Renal cortical epithelial cell (primary cell): ENCODE measurements around the gene CSDE1. TPM values are rescaled to one million over a fixed set of nuclear protein-coding genes. Genes with fewer than 3 reads are reported as not detected.
A peak's percentile ranks its signal among the peaks of the same experiment; 100 is the strongest.

ENCODE experiments used
- DNase-seq: peaks from one replicate; pipeline ENCODE4 v3.0.0-alpha.2; 2011; ENCODE audit warnings: low read depth
- total RNA-seq: library from RNA; depleted of rRNA; stranded (reverse); fragments of >200 nt; gene quantifications from 2 replicates; pipeline ENCODE4 v1.2.3, GENCODE V29; 2014

The CSDE1 gene
- total RNA-seq, 1 donor from 2014 or later = 755 TPM

DNA sequence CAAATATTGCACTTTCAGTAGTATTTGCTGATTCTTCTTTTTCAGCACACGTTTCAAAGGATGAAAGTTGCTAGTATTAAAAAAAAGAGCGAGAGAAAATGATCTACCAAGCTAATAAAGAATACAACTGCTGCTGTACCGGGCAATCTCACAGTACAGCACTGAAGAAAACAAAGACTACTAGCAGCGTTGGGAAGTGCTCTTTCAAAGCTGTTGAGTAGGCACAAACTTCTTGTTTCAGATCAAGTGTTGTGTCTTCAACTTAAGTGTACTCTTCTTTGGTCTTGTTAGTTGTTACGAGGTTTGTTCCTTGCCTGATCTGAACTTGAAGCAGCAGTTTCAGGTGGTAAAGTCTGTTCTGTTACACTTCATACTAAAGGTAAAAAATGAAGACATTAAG, 7.9 kb downstream of the CSDE1 start:
- DNase-seq = no peak

DNA sequence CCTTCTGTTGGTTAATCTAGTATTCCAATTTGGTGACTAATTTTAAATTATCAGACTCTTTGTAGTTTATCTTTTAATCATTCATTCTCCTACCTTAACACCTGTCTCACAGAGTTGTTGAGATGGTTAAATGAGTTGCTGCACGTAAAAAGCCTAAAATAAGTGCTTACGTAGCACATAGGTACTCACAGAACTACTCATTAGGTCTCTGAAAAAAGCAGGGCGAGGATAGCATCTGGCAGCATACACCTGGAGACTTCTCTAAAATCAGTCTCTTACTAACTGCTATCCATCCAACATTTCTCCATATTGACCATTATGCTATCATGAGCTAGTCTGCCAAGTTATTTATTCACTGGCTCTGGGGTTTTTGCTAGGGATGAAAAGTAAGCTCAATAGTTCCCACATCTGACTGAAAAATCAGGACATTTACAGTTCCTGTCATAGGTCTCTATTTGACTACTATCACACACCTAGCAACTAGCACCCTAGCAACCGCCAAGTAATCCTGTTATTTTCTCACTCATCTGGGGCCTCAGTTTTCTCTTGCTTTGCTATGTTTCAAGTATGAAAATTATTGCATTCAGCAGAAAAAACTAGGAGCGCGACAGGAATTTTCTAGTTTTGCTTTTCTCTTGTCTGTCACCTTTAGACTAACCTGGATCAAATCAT, 11.2 kb downstream of the CSDE1 start:
- DNase-seq = no peak

DNA sequence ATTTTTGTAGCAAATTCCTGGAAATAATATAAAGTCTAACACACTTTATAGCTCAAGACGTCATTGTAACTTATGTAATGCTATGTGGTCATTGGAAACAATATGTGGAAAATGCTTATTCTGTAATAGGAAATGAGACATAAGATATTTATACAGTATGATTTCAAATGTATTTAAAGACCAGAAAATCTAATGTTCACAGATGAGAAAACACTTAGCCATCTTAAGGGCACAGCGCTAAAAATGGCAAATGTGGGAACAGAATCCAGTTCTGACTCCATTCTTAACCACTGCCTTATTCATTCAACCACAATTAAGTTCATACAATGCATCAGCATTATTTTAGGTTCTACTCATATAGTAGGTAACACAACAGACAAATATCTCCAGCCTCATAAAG, 12.5 kb downstream of the CSDE1 start:
- peak; percentile 15 for DNase-seq

DNA sequence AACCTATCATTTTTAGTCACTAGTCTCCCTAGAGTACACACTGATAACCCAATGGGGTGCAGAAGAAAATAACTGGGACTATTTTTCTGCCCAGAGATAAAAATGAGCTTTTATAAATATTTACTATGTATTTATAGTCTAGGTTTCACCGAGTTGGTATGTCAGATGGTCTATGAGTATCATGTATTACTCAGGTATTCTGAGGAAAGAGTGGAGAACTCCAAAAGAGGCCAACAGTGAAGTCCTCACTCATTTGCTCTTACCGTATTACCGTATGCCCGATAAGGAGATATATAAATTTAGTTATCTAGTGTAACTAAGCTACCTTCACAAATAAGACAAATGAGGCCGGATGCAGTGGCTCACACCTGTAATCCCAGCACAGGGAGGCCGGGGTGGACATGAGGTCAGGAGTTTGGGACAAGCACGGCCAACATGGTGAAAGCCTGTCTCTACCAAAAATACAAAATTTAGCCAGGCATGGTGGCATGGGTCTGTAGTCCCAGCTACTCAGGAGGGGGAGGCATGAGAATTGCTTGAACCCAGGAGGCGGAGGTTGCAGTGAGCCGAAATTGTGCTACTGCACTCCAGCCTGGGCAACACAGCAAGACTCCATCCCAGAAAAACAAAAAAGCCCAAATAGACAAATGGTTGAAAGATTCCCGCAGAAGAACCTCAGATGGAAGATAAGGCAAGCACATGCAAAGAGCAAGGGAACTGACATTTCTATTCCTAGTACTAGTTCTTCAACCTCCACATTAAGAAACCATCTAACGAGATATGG, 15.6 kb downstream of the CSDE1 start:
- no peak for DNase-seq

DNA sequence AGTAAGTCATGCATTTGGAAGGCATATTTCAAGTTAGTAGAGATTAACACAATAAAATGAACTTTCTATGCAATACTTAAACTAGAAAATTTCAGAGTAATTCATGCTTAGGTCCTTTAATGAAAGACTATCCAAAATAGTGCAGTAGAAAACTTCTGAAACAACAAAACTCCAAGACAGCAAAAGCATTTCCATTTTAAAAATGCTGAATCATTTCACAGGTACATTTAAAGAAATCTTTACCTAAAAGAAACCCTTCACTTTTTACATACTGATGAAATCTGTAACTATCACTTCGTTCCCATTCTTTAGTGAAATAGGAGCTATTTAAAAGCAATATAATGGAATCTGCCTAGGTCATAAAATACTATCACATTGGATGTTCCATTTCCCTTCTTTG, 17.5 kb downstream of the CSDE1 start:
- no peak for DNase-seq

DNA sequence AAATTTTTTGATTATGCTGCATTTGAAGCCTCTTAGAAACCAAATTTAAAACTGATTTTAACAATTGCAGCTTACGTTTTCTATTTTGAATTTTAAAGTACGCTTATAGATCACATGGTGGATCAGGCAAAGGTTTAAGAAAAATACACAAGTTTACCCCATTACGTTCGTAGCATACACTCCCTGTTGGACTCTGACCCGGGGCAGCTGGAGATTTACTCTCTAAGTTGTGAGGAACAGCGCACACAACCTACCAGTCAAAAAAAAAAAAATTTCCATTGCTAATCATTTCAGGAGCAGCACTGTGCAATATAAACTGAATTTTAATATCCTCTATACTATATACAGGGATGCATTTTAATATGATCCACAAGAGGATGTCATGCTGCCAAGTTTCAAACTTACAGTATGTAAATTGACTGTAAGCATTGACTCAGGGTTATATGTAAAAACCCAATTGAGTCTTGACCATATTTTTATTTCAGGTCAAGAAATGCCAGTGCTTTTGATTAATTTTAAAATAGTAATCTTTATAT, 20.4 kb downstream of the CSDE1 start:
- DNase-seq = no peak

DNA sequence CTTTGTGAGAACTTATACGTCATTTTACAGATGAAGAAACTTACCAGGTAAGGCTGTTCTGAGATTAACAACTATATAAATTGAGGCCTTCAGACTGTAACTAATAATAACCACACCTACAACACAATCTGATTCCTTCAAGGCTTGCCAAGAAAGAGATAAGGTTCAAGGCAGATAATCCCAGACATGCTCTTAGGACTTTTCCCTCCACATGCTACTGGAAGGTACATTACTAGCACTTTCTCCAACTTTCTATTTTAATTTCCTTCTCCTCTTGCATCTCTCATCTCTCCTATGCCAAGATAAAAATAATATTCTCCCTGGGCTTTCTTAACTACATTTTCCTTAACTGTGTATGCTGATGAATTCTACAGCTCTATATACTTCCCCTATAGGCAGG, 22.3 kb downstream of the CSDE1 start:
- DNase-seq = no peak

DNA sequence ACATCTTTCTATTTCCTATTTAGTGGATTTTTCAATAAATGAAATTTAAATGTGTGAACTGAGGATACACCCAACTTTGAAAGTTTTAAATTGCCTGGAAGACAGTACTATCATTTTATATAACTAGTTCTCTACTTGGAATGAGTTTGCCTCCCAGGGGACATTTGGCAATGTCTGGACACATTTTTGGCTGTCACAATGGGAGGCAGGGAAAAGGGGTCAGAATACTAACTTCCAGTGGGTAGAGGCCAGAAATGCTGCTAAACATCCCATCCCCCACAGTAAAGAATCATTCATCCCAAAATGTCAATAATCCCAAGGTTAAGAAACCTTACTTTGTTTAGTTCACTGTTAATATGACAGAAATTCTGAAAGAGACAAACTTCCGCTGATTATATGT, 28.0 kb downstream of the CSDE1 start:
- DNase-seq = no peak

DNA sequence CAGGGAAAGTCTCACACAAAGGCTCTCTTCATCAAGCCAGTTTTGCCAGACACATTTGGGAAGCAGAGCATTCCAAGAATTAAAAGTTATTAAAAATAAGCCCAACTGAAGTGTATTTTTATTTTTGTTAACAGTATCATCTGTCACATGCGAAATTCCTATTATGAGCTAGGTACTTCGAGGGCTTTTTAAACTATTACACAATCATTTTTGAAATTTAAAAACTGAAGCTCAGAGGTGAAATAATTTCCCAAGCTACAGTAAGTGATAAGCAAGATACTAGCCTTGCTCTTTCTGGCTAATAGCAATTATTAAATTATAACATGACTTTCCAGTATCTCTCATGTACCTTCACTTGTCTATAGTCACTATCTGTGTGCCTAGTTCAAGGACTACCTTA, 29.2 kb downstream of the CSDE1 start:
- DNase-seq = no peak

DNA sequence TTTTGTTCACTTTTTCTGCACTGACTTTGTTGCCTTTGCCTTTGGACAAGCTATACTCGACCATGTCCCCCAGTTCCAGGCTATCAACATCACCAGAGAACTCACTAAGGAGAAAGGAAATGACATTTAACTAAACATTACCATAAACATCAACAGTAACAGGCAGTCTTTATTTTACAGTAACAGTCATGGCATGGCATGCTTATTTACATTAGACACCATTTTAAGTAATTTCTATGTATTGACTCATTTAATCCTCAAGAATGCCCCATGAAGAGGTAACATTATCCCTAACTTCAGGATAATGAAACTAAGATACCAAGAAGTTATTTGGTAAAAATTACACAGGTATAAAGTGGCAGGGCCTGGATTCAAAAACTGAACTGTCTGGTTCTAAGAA, 32.6 kb downstream of the CSDE1 start:
- no peak for DNase-seq

DNA sequence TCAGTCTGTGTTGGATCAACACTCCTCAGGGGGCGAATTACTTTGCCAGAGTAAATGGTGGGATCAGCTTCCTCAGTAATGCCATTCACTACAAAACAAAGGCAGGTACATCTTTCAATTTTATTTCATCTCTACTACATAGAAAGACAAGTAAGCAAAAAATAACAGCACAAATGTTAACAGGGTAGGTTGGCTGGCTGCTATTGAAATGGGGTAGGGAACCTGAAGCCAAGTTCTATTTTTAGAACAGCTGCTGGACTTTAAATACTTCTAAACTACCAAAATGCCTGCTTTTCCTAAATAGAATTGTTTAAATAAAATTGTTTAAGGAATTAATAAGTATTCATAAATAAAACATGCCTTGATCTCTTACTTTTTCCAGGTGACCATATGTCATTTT, 33.9 kb downstream of the CSDE1 start:
- DNase-seq = no peak

DNA sequence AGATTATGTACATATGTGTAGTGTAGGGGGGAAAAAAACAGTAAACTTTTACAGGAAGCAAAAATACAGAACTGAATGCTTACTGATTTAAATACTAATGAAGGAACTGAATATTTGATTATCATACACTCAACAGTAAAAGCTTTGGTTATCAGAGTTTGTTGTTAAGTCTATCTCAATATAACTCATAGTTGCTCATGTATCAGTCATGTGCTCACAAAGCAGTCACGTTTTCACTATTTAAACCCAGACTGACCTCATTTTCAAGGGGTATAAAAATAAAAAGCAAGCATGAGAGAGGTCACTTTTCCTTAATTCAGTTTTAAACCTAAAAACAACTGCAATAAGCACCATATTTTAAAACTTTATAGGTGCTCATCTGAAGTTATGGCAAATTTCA, 34.3 kb downstream of the CSDE1 start:
- no peak for DNase-seq

DNA sequence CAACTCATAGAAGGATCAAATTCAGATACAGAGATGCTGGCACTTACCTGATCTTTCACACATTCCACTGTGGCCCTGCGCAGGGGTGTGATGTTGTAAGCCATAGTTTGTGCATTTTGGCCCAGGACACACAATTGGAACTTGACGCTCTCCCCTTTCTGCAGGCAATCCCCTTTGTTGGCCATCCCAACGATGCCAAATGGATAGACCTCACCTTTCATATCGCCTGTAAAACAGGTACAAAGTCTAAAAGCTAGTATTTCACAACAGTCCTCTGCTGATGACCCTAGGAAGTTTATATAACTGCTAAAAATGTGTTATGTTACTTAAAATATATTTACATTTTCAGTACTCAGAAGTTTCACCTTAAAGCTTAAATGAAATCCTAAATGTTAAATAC, 37.3 kb downstream of the CSDE1 start:
- DNase-seq = no peak

DNA sequence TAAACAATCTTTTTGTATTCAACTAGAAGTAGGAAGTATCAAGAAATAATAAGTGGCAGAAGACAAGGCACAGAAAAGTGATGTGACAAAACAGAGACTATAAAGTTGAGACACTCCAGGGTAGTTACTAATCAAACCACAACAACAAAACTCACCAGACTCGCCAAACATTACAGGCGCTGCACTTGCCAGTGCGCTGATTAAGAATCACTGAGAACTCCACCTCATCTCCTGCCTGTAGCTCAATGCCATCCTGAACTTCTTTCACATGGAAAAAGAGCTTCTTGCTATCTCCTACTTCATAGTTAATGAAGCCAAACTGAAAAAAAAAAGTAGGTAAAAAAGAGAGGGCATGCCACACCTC, 38.4 kb downstream of the CSDE1 start:
- DNase-seq = peak; percentile 16

DNA sequence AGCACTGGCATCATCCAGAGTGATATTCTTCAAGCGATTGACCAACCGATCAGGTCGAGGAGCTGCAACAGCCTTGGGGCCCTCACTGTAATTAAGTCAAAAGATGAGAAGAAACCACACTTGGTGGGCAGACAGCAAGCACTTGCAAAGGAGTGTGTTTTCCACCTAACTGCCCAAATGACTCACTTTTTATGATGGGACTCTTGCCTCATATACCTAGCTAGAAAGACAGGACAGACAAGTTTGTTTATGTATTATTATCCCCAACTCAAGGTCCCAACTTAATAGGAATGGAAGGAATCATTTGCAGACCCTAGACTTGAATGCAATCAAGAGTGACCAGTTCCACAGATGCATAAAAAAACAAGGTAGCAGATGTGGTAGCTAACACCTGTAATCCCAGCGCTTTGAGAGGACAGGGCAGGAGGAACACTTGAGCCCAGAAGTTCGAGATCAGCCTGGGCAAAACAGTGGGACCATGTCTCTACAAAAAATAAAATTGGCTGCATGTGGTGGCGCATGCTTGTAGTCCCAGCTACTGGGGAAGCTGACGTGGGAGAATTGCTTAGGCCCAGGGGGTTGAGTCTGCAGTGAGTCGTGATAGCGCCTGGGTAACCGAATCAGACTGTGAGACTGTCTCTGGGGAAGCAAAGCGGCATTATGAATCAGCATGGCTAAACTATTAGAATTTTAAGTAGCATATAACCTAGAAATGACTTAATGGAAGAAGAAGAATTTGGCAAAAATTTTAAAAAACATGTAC, 38.9 kb downstream of the CSDE1 start:
- DNase-seq = peak; percentile 37

DNA sequence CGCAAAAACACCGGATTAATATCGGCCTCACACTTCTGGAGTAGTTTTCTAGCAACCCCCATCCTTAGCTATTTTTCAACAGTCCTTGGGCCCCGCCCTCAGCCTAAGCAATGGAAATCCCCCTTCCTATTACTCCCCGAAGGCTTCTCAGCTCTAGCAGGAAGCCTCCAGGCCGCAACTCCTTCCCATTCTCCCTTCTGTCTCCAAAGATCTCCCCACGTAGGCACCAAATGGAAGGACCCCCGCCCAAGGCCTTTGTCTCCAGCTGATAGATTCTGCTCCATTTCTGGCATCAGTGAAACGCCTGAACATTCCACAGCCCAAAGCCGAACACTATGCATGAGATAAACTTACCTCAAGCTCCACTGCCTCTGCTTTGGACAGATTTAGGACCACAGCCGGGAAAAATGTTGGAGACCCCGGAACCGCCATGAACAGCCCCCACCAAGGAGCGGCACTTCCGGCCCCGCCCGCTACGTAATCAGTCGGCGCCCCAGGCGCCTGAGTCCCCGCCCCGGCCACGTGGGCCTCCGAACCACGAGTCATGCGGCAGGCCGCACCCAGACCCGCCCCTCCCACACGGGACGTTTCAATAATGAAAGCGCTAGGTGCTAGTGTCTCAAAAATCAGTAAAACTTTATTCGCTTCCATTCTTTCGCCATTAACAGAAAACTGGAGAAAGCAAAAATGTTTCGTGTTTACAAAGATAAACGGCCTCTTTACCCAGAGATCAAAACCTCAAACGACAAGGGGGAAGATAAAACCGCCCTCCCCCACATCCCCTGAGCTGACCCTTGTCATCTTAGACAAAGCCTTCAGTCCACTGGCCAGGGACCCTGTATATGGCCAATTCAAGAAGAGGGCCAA, 41.2 kb downstream of the CSDE1 start, which contains the start of gene NRAS:
Gene NRAS, minus strand, starts transcription at position 468 of the 867 bp plus-strand sequence. CDS start 611 bp downstream, outside the sequence.
- DNase-seq = peak; percentile 74

DNA sequence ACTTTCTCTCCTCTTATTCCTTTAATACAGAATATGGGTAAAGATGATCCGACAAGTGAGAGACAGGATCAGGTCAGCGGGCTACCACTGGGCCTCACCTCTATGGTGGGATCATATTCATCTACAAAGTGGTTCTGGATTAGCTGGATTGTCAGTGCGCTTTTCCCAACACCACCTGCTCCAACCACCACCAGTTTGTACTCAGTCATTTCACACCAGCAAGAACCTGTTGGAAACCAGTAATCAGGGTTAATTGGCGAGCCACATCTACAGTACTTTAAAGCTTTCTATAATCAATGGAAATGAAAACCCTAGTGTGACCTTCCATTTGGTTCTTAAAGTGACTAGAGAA, 41.9 kb downstream of the CSDE1 start:
- no peak for DNase-seq

DNA sequence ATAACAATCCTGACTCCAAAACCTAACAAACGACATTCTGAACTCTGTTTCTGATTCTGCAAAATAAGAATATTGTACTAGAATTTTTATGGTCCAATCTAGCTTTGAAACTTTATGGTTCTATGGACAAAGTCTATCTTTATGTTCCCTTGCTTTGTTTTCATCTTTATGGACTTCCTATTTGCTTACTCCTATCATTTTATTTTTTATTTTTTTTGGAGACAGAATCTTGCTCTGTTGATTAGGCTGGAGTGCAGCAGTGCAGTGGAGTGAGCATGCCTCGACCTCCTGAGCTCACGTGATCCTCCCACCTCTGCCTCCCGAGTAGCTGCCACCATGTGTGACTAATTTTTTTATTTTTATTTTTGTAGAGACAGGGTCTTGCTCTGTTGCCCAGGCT, 44.8 kb downstream of the CSDE1 start:
- no peak for DNase-seq

DNA sequence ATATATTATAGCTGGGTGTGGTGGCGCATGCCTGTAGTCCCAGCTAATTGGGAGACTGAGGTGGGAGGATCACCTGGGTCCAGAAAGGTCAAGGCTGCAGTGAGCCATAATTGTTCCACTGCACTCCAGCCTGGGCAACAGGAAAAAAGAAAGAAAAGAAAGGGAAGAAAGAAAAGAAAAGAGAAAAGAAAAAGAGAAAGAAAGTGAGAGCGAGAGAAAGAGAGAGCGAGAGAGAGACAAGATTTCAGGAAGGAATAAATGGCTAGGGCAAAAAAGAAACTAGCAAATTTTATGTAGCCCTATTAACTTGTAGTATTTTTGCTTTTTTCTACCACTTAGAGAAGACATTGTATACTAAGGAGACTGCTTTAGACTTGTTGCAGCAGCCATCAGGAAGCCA, 47.4 kb downstream of the CSDE1 start:
- no peak for DNase-seq

DNA sequence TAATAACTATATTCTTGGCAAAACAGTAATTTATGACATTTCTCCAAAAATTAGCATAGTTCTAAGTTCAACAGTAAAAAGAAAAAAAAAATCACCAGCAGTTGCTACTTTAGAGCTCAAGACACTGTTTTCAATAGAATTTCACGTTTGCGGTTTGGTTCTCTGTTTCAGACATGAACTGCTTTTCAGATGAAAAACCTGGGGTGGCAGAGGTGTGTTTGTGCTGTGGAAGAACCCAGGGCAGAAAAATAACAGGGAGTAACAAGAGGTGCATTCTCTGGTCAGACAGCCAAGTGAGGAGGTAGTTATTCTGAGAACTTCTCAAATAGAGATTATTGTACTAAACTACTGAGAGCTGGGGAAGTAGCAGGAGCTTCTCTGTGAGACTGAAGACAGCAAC, 50.2 kb downstream of the CSDE1 start:
- no peak for DNase-seq

DNA sequence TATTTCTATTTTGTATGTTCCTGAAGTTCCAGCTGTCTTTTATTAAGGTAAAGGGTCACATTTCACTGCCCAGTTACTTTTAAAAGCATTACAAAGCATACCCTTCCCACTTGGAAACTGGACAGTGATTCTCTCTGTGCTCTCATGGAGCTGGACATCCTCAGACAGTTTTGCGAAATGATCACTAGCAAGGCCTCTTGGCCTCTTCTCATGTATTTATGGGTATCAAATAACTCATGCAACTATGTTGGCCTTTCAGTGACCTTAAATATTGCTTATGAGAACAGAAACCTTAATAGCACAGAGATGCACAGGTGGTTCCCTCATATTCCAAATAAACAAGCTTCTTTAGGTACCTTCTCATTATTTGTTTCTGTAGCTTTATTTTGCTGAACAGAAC, 54.5 kb downstream of the CSDE1 start:
- no peak for DNase-seq

DNA sequence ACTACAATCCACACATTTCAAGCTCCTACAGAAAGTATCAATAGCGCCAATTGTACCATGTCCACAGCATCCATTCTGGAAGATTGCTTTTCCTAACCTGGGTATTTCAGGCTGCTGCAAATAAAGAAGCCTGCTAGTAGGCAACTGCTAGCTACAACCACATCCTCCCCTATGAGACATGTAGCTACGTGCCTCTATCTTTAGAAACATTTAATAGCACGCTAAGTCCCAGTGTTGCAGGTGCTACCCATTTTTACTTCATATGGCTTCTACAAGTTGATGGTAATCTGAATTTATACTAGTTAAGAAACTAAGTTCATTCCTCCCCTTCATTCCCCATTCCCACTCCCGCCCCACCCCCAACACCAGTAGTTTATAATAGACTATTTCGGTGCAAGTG, 55.0 kb downstream of the CSDE1 start:
- no peak for DNase-seq
